Right atrium auricular region (tissue), 2 donors: ENCODE data around the gene RAC2. TPM values are rescaled to one million over a fixed set of nuclear protein-coding genes. Genes with fewer than 3 reads are reported as not detected.

ENCODE experiments used
- DNase-seq: peaks from one replicate; pipeline ENCODE4 v3.0.0-alpha.2; 2019; ENCODE audit warnings: low spot score
- H3K27ac ChIP-seq, 2 donors: fragments of 200-600 bp; sonication (generic); 1 replicate in 1 of 2; 2 replicates in 1 of 2; pipeline ENCODE4 v1.5.1; 2016 to 2019
- H3K27me3 ChIP-seq, 2 donors: fragments of 200-600 bp; sonication (generic); one replicate each; pipeline versions ENCODE4 v1.5.1 to v1.6.0; 2017 to 2019
- H3K36me3 ChIP-seq: fragments of 200-600 bp; sonication (generic); one replicate; pipeline ENCODE4 v1.5.1; 2016
- H3K4me1 ChIP-seq, 2 donors: fragments of 200-600 bp; sonication (generic); one replicate each; pipeline versions ENCODE4 v1.5.1 to v1.6.0; 2017 to 2019
- H3K4me3 ChIP-seq, 2 donors: fragments of 200-600 bp; sonication (generic); 1 replicate in 1 of 2; 2 replicates in 1 of 2; pipeline ENCODE4 v1.5.1; 2017 to 2019; ENCODE audit warnings: mild to moderate bottlenecking in 1 of 2, moderate library complexity in 1 of 2
- H3K9me3 ChIP-seq, 2 donors: fragments of 200-600 bp; sonication (generic); one replicate each; pipeline ENCODE4 v1.5.1; 2019
- total RNA-seq, 2 donors: library from RNA; depleted of rRNA; stranded (reverse); fragments of >200 nt; gene quantifications; one replicate each; pipeline ENCODE4 v1.1.0, GENCODE V29; 2016
- TF ChIP-seq, protein P1 (sequence below), 2 donors: fragments of 200-600 bp; sonication (generic); IDR thresholded peaks; one replicate each; pipeline ENCODE4 v1.5.1; 2019; ENCODE audit warnings: antibody characterized with exemption in 2 of 2

The RAC2 gene
- total RNA-seq, 2 donors from 2014 or later = 2.9 to 10.3 TPM

DNA sequence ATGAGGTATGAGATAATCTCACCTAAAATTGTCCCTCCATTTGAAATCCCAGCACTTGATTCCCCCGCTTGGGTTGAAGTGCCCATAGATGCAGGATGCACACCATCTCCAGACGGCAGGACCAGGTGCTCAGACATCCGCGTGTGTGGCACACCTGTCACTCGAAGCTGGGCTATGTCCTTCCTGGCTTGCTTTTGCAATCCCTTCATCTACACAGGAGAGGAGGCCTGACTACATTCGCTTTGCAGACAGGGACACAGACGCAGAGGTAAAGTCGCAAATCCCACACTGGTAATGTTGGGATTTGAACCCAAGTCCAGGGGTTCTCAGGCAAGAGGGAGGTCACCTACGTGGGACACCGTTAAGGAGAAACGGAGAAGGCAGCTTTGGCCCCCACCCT lies 31.1 kb upstream of the RAC2 start:
- Histone ChIP-seq H3K27me3 (no peaks in the 10 kb centered on the region), H3K36me3 (no peaks in the 10 kb centered on the region), H3K4me1 (no peaks in the 10 kb centered on the region), H3K4me3 (no peak overlapping the region), H3K9me3 (no peaks in the 10 kb centered on the region), H3K27ac (no peak overlapping the region)
- TF ChIP-seq, protein P1, sequence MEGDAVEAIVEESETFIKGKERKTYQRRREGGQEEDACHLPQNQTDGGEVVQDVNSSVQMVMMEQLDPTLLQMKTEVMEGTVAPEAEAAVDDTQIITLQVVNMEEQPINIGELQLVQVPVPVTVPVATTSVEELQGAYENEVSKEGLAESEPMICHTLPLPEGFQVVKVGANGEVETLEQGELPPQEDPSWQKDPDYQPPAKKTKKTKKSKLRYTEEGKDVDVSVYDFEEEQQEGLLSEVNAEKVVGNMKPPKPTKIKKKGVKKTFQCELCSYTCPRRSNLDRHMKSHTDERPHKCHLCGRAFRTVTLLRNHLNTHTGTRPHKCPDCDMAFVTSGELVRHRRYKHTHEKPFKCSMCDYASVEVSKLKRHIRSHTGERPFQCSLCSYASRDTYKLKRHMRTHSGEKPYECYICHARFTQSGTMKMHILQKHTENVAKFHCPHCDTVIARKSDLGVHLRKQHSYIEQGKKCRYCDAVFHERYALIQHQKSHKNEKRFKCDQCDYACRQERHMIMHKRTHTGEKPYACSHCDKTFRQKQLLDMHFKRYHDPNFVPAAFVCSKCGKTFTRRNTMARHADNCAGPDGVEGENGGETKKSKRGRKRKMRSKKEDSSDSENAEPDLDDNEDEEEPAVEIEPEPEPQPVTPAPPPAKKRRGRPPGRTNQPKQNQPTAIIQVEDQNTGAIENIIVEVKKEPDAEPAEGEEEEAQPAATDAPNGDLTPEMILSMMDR (IDR thresholded peaks at IDR 0.05) = no peak
- DNase-seq = no peak

DNA sequence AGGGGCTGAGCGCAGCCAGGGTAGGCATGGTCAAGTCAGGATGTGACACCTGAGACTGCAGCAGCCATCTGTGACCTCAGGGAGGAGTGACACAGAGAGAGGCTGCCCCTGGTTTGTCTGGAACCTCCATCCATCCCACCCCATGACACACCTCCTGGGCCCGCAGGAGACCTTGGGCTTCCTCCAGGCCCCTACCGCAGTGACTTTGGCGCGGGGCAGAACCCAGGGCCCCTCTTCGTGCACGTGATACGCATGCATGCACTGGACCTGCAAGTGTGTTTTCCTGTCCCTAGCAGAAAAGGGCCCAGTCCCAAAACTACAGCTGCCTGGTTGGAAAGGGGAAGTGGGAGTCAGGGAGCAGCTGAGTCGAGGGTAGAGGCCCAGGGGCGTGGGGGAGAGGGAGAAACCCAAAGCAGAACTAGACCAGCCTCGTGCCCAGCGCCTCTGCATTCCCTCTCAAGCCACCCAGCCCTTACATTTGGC lies 30.4 kb upstream of the RAC2 start:
- Histone ChIP-seq H3K36me3 (no peaks in the 10 kb centered on the region), H3K27me3 (no peaks in the 10 kb centered on the region), H3K27ac (no peak overlapping the region), H3K9me3 (no peaks in the 10 kb centered on the region), H3K4me3 (no peak overlapping the region), H3K4me1 (no peaks in the 10 kb centered on the region)
- peak; percentile 68 for DNase-seq
- TF ChIP-seq, protein P1 (IDR thresholded peaks at IDR 0.05) = no peak

DNA sequence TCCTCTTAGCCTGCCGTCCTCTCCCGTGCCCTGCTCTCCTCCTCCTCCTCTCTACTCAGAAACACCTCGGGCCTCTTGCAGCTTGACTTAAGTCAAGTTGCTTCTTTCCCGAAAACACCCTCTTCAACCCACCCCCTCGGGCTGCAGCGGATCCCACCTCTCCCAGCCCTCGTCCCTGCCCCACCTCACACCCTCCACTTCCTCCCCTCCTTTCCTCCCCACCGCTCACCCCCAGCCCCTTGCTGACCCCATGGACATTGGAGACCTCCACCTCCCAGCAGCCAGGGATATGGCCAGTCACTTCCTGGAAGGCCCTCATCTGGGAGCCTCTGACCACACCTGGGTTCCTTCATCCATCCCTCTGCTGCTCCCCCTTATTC lies 29.8 kb upstream of the RAC2 start:
- Histone ChIP-seq H3K4me3 (no peak overlapping the region), H3K4me1 (no peaks in the 10 kb centered on the region), H3K36me3 (no peaks in the 10 kb centered on the region), H3K9me3 (no peaks in the 10 kb centered on the region), H3K27me3 (no peaks in the 10 kb centered on the region), H3K27ac (no peak overlapping the region)
- no peak for DNase-seq
- TF ChIP-seq, protein P1 (IDR thresholded peaks at IDR 0.05) = no peak

DNA sequence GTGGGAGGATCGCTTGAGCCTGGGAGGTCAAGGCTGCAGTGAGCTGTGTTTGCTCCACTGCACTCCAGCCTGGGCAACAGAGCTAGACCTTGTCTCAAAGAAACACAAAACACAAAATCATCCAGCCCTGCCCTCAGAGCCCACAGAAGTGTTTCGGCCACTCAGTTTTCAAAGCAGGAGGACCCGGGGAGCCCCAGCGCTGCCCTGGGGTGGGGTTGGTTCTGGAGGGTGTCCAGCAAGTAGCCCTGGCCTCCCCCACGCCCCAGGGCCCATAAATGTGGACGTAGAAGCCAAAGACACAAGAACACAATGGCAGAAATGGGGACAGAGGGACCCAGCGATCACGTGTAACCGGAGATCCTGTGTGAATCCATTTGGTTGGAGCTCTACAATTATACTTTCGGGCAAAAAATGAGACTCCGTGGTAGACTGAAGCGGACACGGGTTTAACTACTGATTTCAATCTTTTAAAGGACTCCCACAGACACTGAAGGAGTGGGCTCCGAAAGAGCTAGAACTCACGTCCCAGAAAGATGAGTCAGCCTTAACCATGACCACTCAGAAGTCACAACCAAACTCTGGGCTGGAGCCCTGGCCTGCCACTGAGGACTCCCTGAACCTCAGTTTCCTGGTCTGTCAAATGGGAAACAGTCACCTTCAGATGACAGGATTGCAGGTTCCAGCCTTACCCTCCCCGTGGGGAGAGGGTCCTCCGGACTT lies 29.2 kb upstream of the RAC2 start:
- Histone ChIP-seq H3K4me3 (no peak overlapping the region), H3K36me3 (no peaks in the 10 kb centered on the region), H3K9me3 (no peaks in the 10 kb centered on the region), H3K27me3 (no peaks in the 10 kb centered on the region), H3K27ac (no peak overlapping the region), H3K4me1 (no peaks in the 10 kb centered on the region)
- DNase-seq = no peak
- TF ChIP-seq, protein P1 (IDR thresholded peaks at IDR 0.05) = no peak

DNA sequence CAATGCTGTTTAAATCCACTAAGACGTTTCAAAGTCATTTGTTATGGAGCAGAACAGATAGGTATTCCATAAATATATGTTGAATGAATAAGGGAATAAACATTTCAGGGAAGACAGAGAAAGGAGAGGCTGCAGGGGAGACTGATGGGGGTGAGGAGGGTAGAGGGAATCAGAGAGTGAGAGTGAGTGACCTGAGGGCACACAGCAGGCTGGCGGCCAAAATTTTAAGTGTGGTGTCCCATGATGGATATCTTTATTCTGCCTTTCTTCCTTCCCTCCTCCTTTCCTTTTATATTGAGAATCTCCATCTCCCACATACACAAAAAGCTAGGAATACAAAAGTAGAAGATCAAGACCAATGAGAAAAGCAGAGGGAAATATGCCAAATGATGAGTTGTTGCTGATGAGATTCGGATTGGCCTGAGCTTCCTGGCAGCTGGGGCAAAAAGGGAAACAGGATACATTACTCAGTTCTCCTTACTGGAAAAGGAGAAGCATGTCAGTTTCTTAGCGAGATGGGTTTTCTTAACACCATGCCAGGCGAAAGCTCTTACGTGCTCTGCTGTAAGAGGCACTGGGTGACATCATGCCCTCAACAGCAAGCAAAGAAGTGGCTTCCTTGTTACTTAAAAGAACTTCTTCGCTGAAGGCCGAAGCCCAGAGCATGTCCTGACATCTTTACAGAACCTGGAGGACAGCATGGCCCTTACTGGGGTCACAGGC lies 27.0 kb upstream of the RAC2 start:
- no peaks in the 10 kb centered on the region for H3K27me3 ChIP-seq
- H3K9me3 ChIP-seq = no peaks in the 10 kb centered on the region
- peaks cover 0 to 9% of the 10 kb centered on the region in 2 donors for H3K4me1 ChIP-seq
- H3K36me3 ChIP-seq = no peaks in the 10 kb centered on the region
- DNase-seq = no peak
- H3K27ac ChIP-seq = no peak overlapping the region
- TF ChIP-seq, protein P1 (IDR thresholded peaks at IDR 0.05) = no peak
- H3K4me3 ChIP-seq = no peak overlapping the region
